HG02885 (cell line): Measurements from ENCODE around the gene PPP1CA.
"Not testable (repeated sequence)": the region's sequence is repeated elsewhere in the genome, so short reads cannot be mapped to it uniquely, and the experiment has no call there.

ENCODE experiments used
- ATAC-seq: cut with Tn5 transposase; IDR thresholded peaks from one replicate; pipeline ENCODE4 v1.9.1; 2021; ENCODE audit warnings: mild to moderate bottlenecking; ENCODE audit not compliant: unreplicated experiment, poor library complexity

Gene PPP1CA

DNA sequence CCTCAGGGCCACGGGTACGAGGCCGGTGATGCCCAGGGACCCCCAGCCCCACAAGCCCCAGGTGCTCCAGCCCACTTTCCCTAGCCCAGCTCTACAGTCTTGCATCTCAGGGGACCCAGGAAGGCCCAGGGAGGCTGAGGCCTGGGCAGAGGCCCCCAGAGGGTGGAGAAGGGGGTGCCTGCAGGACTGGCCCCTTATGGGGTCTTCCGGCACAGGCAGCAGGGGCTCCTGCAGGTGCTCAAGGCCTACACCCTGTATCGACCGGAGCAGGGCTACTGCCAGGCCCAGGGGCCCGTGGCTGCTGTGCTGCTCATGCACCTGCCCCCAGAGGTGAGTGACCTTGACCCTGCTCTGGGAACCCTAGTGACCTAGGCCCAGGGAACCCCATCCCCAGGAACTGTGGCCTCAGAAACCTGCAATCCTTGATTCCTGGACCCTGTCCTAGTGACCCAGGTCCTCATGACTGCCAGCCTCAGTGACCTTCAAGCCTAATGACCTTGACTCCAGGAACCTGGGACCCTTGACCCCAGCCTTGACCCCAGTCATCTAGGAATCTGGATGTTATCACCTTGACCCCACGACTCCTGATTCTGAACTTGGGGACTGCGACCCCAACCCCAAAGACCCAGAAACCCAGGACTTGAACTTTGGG is 4.2 kb upstream of the PPP1CA start:
- ATAC-seq: no peak

DNA sequence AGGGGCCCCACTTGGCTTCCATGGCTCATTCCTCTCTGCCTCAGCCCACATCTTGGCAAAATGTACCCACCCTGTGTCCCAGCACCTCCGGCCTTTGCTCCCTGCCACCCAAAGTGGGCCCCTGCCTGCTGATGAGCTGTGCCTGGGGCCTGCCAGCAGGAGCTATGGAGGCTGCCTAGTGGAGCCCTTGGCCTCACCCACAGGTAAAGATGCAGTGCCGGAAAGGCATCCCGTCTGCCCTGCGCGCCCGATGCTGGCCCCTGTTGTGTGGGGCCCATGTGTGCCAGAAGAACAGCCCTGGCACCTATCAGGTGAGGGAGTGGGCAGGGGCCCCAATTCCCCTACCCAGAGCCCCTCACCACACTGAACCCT is 3.5 kb upstream of the PPP1CA start:
- ATAC-seq: no peak

DNA sequence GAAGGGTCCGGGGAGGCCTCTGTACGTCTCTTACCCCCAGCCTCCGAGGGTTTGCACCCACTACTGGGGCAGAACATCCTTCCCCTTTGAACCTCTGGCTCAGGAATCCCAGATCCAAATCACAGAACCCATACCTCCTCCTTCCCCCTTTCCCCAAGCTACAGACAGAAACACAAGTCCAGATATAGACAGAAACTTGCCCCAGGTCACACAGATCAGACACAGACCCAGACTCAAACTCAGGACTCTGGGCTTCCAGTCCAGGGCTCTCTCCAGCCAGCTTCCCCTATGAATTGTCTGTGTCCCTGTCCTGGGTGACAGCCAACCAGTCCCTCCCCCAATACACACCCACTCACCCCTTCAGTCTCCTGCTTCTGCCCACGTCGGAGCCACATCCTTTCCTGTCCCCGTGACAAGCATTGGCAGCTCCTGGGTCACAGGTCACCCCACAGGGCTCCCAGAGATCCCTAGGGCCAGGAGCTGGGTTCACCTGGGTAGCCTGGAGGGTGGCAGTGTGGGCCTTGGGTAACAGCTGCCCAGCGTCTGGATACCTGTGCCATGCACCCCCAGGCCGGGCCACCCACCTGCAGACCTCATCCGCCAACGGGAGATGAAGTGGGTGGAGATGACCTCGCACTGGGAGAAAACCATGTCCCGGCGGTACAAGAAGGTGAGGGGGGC is 3.0 kb upstream of the PPP1CA start:
- no peak for ATAC-seq

DNA sequence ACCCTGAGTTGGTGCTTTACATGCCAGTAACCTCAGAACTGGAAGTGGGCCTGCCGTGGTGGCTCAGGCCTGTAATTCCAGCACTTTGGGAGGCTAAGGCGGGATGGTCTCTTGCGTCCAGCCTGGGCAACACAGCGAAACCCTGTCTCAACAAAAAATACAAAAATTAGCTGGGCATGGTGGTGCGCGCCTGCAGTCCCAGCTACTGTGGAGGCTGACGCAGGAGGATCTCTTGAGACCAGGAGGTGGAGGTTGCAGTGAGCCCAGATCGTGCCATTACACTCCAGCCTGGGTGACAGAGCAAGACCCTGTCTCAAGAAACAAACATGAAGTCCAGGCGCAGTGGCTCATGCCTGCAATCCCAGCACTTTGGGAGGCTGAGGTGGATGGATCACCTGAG is 1.4 kb upstream of the PPP1CA start:
- ATAC-seq: not testable (repeated sequence)

DNA sequence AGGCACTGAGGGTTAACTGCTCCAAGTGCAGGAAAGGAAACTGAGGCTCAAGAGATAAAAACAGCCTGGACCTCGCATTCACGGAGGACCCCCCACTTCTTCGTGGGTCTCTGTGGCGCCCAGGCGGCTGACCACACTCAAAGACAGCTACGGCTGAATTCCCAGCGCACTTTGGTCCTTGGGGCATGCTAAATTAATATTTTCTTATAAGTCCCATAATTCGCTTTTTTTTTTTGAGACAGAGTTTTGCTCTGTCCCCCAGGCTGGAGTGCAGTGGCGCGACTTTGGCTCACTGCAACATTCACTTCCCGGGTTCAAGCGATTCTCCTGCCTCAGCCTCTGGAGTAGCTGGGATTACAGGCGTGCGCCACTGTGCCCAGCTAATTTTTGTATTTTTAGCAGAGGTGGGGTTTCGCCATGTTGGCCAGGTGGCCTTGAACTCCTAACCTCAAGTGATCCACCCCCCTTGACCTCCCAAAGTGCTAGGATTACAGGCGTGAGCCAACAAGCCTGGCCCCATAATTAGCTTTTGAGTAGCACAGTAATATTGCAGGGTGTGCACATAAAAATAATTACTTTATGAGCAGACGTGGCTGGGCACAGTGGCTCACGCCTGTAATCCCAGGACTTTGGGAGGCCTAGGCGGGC is 658 bp upstream of the PPP1CA start:
- not testable (repeated sequence) for ATAC-seq

DNA sequence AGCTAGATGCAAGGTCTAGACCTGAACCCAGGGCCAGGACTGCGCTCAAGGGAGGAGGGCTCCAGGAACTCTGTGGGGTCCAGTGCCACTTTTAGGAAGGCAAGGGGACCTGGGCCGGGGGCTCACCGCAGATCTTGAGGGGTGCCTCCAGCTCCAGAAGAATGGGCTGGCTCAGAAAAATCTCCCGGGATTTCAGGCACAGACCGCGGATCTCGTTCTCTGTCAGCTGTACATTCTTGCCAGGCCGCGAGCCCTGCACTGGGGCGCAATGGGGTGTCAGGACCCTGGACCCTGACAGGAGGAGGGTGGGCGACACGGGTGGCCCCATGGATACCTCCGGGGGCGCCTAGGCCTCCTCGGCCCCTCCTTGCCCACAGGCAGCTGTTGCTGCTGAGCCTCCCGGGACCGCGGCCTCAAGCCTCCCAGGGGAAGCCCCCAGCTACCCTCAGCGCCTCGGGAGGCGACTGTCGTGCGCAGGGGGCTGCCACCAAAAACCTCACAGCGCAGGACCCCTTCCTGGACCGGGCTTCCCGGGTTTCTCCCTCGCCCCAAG is 640 bp downstream of the PPP1CA start:
- peak; percentile 3 for ATAC-seq

DNA sequence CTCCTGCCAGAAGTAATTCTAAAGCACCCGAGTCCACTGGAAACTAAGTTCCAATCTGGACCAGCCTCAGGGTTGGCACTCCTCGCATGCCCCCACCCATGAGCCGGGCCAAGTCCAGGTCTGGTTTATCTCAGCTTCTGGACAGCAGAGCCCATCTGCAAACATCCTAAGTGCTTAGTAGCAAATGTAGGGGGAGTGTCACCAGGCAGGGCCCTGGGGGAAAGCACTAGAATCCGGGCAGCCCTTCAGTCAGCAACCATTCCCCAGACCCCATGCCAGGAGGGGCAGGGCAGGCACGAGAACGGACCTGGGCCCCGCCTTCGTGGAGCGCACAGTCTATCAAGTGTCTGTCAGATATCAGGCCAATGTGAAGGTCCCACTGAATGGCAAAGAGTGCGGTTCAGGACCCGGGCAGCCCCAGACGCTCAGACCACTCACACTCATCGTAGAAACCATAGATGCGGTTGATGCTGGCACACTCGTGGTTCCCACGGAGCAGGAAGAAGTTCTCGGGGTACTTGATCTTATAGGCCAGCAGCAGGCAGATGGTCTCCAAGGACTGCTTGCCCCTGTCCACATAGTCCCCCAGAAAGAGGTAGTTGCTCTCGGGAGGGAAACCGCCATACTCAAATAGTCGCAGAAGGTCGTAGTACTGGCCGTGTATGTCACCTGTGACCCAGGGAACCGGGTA is 1.3 kb downstream of the PPP1CA start:
- no peak for ATAC-seq

DNA sequence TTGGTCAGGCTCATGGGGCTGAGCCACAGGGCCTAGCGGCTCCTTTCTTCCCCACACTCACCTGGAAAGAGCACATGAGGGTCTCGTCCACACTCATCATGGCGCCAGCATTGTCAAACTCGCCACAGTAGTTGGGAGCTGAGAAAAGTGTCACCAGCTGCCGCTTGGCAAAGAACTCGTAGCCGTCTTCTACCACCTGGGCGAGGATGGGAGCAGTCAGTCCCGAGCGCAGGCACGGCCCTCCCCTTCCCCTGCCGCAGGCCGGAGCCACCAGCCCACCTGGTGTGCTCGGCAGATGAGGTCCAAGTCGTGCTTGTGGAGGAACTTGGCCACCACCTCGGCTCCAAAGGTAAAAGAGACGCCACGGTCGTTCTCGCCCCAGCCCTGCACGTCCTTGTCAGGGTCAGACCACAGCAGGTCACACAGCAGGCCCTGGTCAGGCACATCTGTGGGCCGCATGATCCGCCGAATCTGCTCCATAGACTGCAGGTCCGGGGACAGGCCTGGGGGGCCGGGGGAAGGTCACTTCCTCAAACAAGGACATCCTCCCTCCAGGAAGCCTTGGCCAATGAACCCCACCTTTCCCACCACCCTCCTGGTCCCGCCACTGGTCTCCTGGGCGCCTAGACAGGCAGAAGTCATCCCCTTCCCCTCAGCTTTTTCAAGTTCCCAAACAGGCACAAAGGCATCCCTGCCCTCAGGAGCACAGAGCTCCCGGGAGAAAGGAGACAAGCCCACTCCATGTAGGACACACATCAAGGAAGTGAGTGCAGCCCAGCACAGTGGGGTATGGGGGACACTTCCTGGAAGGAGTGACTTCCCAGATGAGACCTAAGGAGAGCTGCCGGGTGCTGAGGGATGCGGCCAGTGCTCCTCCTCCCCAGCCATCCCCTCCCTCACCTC is 2.7 kb downstream of the PPP1CA start:
- no peak for ATAC-seq

DNA sequence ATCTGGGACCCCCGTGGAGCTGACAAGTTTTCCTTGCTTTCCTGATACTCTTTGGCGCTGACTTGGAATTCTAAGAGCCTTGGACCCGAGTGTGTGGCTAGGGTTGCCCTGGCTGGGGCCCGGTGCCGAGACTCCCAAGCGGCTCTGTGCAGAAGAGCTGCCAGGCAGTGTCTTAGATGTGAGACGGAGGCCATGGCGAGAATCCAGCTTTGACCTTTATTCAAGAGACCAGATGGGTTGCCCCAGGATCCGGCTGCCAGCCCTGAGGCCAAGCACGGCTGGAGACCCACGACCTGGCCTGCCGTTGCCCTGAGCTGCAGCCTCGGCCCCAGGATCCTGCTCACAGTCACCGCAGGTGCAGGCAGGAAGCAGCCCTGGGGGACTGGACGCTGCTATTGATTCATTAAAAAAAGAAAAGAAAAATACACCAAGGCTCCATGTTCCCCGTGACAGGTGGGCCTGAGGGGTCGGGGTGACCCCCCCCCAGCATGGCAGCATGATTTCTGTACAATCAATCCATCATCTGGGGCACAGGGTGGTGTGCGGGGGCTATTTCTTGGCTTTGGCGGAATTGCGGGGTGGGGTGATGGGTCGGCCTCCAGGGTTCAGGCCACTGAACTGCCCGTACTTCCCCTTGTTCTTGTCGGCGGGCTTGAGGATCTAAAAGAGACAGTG is 3.5 kb downstream of the PPP1CA start:
- ATAC-seq: no peak

DNA sequence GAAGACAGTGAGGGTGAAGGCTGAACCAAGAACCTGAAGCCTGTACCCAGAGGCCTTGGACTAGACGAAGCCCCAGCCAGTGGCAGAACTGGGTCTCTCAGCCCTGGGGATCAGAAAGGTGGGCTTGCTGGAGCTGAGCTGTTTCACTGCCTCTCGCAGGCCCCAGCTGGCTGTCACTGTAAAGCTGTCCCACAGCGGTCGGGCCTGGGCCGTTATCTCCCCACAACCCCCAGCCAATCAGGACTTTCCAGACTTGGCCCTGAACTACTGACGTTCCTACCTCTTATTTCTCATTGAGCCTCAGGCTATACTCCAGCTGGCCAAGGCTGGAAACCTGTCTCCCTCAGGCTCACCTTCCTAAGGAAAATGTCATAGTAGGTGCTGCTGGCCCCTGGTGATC is 4.1 kb downstream of the PPP1CA start:
- no peak for ATAC-seq

DNA sequence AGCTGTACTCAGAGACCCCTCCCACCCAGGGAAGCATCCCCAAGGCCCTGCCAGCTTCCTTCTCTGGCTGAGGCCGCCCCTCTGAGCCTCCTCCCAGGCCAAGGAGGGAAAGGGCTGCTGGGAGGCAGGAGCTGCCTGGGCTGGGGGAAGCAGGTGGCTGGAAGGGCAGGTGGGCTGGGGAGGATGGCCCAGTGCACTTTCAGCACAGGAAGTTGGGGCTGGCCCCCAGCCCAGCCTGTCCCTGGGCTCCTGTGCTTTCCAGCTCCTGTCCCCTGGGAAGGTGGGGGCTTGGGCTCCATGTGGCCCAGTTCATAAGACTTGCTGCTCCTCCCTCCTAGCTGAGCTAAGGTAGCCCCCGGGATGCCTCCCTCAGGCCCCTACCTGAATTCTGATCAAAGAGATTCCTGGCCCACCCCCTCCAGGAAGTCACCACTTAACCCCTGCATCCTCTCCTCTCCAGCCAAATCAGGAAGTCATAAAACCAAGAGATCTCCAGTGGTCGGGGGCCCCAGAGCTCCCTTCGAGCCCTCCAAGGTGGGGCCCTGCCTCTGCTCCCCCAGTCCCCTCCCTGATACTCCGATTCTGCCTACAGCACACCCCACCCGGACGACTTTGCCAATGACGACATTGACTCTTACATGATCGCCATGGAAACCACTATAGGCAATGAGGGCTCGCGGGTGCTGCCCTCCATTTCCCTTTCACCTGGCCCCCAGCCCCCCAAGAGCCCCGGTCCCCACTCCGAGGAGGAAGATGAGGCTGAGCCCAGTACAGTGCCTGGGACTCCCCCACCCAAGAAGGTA is 4.9 kb downstream of the PPP1CA start:
- no peak for ATAC-seq

DNA sequence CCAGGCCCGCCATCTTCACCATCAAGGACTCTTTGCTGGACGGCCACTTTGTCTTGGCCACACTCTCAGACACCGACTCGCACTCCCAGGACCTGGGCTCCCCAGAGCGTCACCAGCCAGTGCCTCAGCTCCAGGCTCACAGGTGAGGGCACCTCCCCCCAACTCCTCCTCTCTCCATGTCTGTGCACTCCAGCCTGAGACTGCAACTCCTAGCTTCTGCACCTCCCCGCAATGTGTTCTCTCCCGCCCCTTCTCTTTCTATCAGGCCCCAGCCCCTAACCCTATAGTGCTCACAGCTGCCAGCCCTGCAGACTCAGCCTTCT is 5.4 kb downstream of the PPP1CA start:
- ATAC-seq: no peak

DNA sequence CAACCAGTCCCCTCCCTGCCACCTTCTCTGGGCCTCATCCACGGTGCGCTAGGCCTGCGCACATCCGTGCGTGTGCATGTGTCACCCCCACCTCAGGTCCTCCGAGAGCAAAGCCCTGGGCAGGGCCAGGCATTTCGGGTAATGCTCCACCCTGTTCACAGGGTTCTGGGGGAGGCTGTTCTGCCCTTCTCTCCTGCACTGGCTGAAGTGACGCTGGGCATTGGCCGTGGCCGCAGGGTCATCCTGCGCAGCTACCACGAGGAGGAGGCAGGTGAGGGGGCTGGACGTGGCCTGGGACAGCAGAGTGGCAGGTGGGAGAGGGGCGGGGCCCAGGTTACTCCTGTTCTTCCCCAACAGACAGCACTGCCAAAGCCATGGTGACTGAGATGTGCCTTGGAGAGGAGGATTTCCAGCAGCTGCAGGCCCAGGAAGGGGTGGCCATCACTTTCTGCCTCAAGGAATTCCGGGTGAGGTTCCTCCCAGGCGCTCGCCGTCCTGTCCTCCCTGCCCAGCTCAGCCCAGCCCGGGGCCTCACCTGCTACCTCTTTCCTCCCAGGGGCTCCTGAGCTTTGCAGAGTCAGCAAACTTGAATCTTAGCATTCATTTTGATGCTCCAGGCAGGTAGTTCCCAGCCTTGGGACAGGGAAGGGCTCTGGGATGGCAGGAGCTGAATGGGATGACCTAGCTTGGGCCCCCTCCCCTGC is 6.0 kb downstream of the PPP1CA start:
- no peak for ATAC-seq

DNA sequence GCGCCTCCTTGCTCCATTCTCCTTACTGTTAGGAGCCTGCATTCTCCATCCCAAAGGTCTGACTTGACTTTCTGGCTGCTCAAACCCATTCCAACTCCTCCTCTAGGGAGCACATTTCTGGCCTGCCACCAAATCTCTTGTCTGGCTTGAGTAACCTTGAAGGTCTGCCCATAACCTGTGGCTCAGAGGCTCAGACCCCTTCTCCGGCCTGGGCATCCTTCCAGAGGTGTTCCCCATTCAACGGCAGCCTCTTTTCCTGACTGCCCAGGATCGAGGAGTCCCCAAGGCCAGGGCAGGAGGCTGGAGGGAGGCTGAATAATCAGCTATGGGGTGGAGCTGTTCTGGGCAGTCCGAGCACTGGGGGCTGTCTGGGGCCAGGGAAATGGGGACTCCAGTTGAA is 7.7 kb downstream of the PPP1CA start:
- ATAC-seq: no peak

DNA sequence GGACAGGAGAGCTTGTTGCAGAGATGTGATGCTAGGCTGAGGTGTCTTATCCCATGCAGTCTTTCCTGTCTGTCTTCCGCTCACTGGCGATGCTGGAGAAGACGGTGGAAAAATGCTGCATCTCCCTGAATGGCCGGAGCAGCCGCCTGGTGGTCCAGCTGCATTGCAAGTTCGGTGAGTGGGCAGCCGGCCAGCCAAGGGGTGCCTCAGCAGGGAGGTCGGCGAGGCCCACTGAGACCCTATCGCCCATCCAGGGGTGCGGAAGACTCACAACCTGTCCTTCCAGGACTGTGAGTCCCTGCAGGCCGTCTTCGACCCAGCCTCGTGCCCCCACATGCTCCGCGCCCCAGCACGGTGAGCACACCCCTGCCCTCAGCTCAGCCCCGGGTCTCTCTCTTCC is 8.2 kb downstream of the PPP1CA start:
- no peak for ATAC-seq

DNA sequence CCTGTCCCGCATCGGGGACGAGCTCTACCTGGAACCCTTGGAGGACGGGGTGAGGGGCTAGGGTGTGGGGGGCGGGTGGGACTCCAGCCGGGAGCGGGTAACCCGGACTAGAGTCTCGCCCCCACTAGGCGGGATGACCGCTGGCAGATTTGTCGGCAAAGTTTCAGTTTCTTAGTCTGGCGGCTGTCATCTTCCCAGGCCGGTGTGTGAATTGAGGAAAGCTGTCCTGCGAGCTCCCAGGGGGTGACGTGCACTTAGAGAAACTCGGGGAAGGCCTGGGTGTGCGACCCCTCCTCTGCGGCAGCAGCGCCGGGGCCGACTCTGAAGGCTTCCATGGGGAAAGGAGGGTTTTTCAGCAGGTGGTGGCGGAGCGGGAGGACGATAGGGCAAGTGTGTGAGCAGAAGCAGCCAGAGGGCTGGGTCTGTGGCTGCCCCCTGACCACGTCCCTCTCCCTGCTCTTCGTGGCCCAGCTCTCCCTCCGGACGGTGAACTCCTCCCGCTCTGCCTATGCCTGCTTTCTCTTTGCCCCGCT is 9.4 kb downstream of the PPP1CA start:
- no peak for ATAC-seq

DNA sequence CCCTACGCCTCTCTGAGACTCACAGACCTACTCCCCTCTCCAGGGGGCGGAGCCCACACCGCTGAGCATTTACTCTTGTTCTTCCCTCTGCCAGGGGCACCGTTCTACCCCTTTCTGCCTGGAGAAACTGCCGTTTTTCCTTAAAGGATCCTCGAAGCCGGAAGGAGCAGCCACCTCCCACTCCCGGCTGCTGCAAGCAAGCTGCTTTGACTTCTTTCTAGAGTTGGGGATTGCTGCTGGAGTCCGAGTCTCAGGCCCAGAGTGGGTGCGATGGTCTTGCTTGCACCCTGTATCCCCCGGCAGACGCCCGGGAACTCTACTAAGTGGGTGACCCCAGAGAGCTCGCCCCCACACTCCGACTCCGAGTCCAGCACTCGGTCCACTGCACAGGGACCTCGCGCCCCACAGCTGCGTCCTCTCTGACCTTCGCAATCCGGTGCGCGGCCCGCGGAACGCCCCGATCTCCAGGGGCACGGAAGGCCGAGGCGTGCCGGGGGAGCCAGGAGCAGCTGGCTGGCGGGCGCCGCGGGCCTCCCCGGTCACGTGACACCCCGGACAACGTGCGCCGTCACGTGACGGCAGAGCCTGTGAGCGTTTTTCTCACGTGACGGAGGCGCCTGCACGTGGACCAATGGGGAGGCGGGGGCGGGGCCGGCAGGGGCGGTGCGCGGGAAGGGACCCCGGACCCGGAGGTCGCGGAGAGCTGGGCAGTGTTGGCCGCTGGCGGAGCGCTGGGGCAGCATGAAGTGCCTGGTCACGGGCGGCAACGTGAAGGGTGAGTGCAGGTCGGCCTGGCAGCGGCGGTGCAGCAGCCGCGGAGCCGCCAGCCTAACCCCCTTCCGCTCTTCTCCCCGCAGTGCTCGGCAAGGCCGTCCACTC is 10.1 kb downstream of the PPP1CA start, which contains the start of gene RAD9A:
Gene RAD9A (plus strand): TSS at position 683 of the 879 bp plus-strand sequence. CDS start 59 bp downstream, at position 742.
- peak; percentile 79 for ATAC-seq
